HepG2 (cell line): Measurements from ENCODE around the gene TENT5A. TPM values are rescaled to one million over a fixed set of nuclear protein-coding genes. Genes with fewer than 3 reads are reported as not detected.
A peak's percentile ranks its signal among the peaks of the same experiment; 100 is the strongest.

Experiments
- ATAC-seq: fragments of 200-7000 bp; cut with Tn5 transposase; 3 replicates; pipeline ENCODE4 v1.9.1; 2020; ENCODE audit warnings: mild to moderate bottlenecking, moderate library complexity
- BruUV-seq: library from RNA; stranded (reverse); fragments of 400-500 nt; replicated peaks from 2 replicates; lab custom pipeline; 2021; lab: Mats Ljungman, UMichigan
- CTCF ChIA-PET: fragments of 300-600 bp; formaldehyde crosslinking; extraction: SDS; loops from one replicate; lab custom pipeline; 2021; ENCODE audit warnings: low total read pairs, inconsistent platforms, low intra/inter-chr PET ratio; lab: Yijun Ruan, JAX
- POLR2A ChIA-PET: fragments of 350-600 bp; sonication (Branson Sonifier 250); formaldehyde crosslinking; loops from one replicate; lab custom pipeline; 2020; ENCODE audit warnings: antibody characterized with exemption, inconsistent platforms; lab: Yijun Ruan, JAX
- DNase-seq: peaks from one replicate; pipeline ENCODE4 v3.0.0-alpha.2; 2015; ENCODE audit warnings: low spot score
- FAIRE-seq: peaks from 3 replicates; lab custom pipeline; 2011; peaks lifted over from hg19 to GRCh38; lab: Jason Lieb, UNC
- H2AFZ ChIP-seq: one replicate; pipeline ENCODE4 v1.6.1; 2011; ENCODE audit warnings: low read length, inconsistent platforms
- H3K27ac ChIP-seq: fragments of 300-600 bp; 3 replicates; pipeline ENCODE4 v1.8.0; 2011; ENCODE audit warnings: mixed run types, mild to moderate bottlenecking, mixed read lengths, low read length, inconsistent platforms; ENCODE audit not compliant: insufficient read depth; ENCODE audit errors: extremely low read length
- H3K27me3 ChIP-seq, 2 experiments: fragments of 200-600 bp in 1 of 2; 2 replicates in 1 of 2; 3 replicates in 1 of 2; pipeline versions ENCODE4 v1.6.0 to v1.8.0; 2011; ENCODE audit warnings: low read length in 2 of 2, mild to moderate bottlenecking in 2 of 2, moderate library complexity in 2 of 2, inconsistent platforms in 1 of 2; ENCODE audit not compliant: insufficient read depth in 2 of 2, control insufficient read depth in 1 of 2
- H3K36me3 ChIP-seq, 2 experiments: fragments of 200-600 bp in 1 of 2; replicated peaks in 1 of 2; 2 replicates in 1 of 2; 3 replicates in 1 of 2; pipeline versions ENCODE4 v1.5.1 to v1.8.0; 2011; ENCODE audit warnings: low read length in 2 of 2, inconsistent platforms in 1 of 2; ENCODE audit not compliant: insufficient read depth in 2 of 2, control insufficient read depth in 1 of 2
- H3K4me1 ChIP-seq: 2 replicates; pipeline ENCODE4 v1.5.1; 2012; ENCODE audit warnings: low read length, inconsistent platforms; ENCODE audit not compliant: insufficient read depth
- H3K4me2 ChIP-seq: 2 replicates; pipeline ENCODE4 v1.6.0; 2011; ENCODE audit warnings: low read depth, low read length, inconsistent platforms
- H3K4me3 ChIP-seq, 3 experiments: fragments of 200-600 bp in 1 of 3; sonication (generic), shearing (Covaris generic) in 1 of 3; replicated peaks in 1 of 3; 2 replicates each; pipeline ENCODE4 v1.5.1; 2011 to 2016; ENCODE audit warnings: low read length in 3 of 3, inconsistent platforms in 2 of 3, low read depth in 2 of 3, mild to moderate bottlenecking in 2 of 3, control low read depth in 1 of 3, mixed read lengths in 1 of 3; ENCODE audit not compliant: insufficient read depth in 1 of 3
- H3K79me2 ChIP-seq: one replicate; pipeline ENCODE4 v1.6.1; 2011; ENCODE audit warnings: low read length, inconsistent platforms; ENCODE audit not compliant: insufficient read depth
- H3K9ac ChIP-seq: 2 replicates; pipeline ENCODE4 v1.6.0; 2011; ENCODE audit warnings: mild to moderate bottlenecking, low read depth, low read length, inconsistent platforms; ENCODE audit not compliant: insufficient read depth
- H3K9me3 ChIP-seq: 2 replicates; pipeline ENCODE4 v1.5.1; 2012; ENCODE audit warnings: mild to moderate bottlenecking, low read length
- H4K20me1 ChIP-seq: 2 replicates; pipeline ENCODE4 v1.6.0; 2011; ENCODE audit warnings: inconsistent platforms, mild to moderate bottlenecking, low read length, moderate library complexity; ENCODE audit not compliant: insufficient read depth
- EP300 ChIP-seq, 3 experiments: sonication (generic) in 1 of 3; formaldehyde crosslinking in 1 of 3; IDR thresholded peaks; 2 replicates each; pipeline versions ENCODE4 v1.5.1 to v1.6.1; 2011 to 2020; ENCODE audit warnings: low read depth in 2 of 3, low read length in 2 of 3, borderline replicate concordance in 1 of 3, improper control_type of control experiment in 1 of 3, mild to moderate bottlenecking in 1 of 3, missing genetic modification reagents in 1 of 3, moderate library complexity in 1 of 3
- NR3C1 ChIP-seq: sonication (generic); formaldehyde crosslinking; IDR thresholded peaks from 2 replicates; pipeline ENCODE4 v1.4.0; 2020; ENCODE audit warnings: missing genetic modification reagents
- SNAI1 ChIP-seq: sonication (generic); formaldehyde crosslinking; IDR thresholded peaks from 2 replicates; pipeline ENCODE4 v1.5.0; 2020; ENCODE audit warnings: mild to moderate bottlenecking, missing genetic modification reagents, borderline replicate concordance
- TP53 ChIP-seq: sonication (generic); formaldehyde crosslinking; conservative IDR thresholded peaks from 2 replicates; pipeline ENCODE4 v1.4.0; 2020; ENCODE audit warnings: missing genetic modification reagents
- ZNF788 ChIP-seq: sonication (generic); formaldehyde crosslinking; IDR thresholded peaks from 2 replicates; pipeline ENCODE4 v1.5.0; 2020; ENCODE audit warnings: mild to moderate bottlenecking, missing genetic modification reagents, borderline replicate concordance
- WGBS: methylation state at CpG from one replicate; pipeline ENCODE4 v1.1.6; 2017; ENCODE audit warnings: low lambda C conversion rate; 5-methylcytosine and 5-hydroxymethylcytosine counted together
- in situ Hi-C: cut with HindIII; loops from 2 replicates; pipeline ENCODE4 v1.10.0; 2017; ENCODE audit warnings: low pct_unique_long_range_greater_than_20kb; ENCODE audit not compliant: extremely low pct_ligation_motif_present
- intact Hi-C: fragments of 100-400 bp; cut with micrococcal nuclease; formaldehyde crosslinking; loops from one replicate; pipeline ENCODE4 v1.10.0; 2022; ENCODE audit not compliant: unreplicated experiment
- polyA plus RNA-seq, 8 experiments: library from polyadenylated mRNA; depleted of rRNA in 3 of 8; stranded (reverse) in 7 of 8; unstranded in 1 of 8; fragments of >200 nt; fragmentation: Illumina TruSeq in 4 of 8; extraction: Trizol in 4 of 8; gene quantifications; 2 replicates each; pipeline versions ENCODE4 v1.2.1 to v1.2.3, GENCODE V29; 2011 to 2016; ENCODE audit warnings: low read depth in 4 of 8, missing spikeins in 1 of 8, mixed read lengths in 1 of 8; ENCODE audit not compliant: insufficient read depth in 1 of 8
- total RNA-seq, 5 experiments: library from RNA; depleted of rRNA; stranded (reverse); fragments of >200 nt; fragmentation: Illumina TruSeq; extraction: Trizol; gene quantifications; 2 replicates each; pipeline ENCODE4 v1.2.3, GENCODE V29; 2016; ENCODE audit warnings: low read depth in 1 of 5
- TF ChIP-seq, protein P1 (sequence below): sonication (generic); formaldehyde crosslinking; conservative IDR thresholded peaks from 2 replicates; pipeline ENCODE4 v1.4.0; 2020; ENCODE audit warnings: missing genetic modification reagents

TENT5A gene
- total and polyA plus RNA-seq, 2 of the 13 experiments (the other 11 are each of a cell fraction or from before 2014, with no cell fraction given) = 8.0 to 13.8 TPM

DNA sequence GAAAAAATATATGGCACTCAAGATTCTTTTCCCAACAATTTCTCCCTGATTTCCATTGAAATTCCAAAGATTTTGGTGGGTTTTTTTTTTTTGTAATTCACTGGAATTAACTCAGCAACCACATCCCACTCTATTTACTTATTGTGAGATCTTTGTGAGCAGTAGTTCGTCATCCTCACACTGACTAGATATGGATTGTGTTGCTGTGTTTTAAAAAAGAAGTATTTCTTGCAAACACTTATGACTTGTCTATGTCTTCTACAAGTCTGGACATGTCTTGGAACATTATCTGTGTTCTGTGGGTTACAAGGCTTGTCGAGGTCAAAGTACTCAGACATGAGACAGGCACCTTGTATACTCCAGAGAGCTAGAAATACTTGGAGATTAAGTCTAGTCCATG is 7.3 kb upstream of the TENT5A start:
- Histone ChIP-seq H3K27ac (no peak overlapping the region), H3K4me3 (no peak overlapping the region), H2AFZ (no peak overlapping the region), H3K9me3 (no peaks in the 10 kb centered on the region), H3K4me1 (peaks cover 67% of the 10 kb centered on the region), H3K27me3 (no peaks in the 10 kb centered on the region), H3K79me2 (no peaks in the 10 kb centered on the region), H3K9ac (no peak overlapping the region), H4K20me1 (no peaks in the 10 kb centered on the region), H3K36me3 (no peaks in the 10 kb centered on the region), H3K4me2 (no peak overlapping the region)
- FAIRE-seq (no peak), DNase-seq (no peak), ATAC-seq (no peak)
- intact Hi-C loops (loop anchor here (10.0 kb wide), 1 partner anchor 375 kb away; no protein-coding TSS in a partner anchor), in situ Hi-C loops (no loop called here)
- WGBS = 48% methylated on average over 2 of the region's 2 CpGs
- TF ChIP-seq TP53 (CRISPR knock-in tag) (peak; percentile 98), SNAI1 (CRISPR knock-in tag) (no peak), EP300 (IDR thresholded peaks at IDR 0.05; ENCODE audit: low read depth in 2 of 2, low read length in 2 of 2) (0 out of 4 replicates have a peak, but pooled peaks of 1 of the 2 experiments have one; percentile 13), EP300 (CRISPR knock-in tag; IDR thresholded peaks at IDR 0.05; ENCODE audit: borderline replicate concordance) (no peak)
- CTCF ChIA-PET = no interaction called here
- no TSS peak for BruUV-seq
- POLR2A ChIA-PET = no interaction called here

DNA sequence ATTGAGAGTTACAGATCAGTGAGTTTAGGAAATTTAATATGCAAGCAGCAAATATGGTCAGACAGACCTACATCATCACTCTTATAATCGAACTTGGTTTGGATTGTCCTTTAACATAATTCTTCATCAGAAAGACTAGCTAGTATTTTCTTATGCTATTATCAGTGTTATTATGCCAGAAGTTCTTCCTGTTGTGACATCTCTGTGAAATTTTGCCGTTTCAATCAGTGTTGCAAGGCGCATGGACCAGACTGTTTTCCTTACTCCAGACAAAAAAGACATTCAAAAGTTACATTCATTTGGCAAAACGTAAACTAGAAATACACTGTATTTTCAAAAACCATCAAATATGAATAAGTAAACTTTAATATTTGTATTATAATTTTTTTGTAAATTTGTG is 5.7 kb upstream of the TENT5A start:
- BruUV-seq = no TSS peak
- no peak for DNase-seq

More for the DNA sequence above, 5.7 kb upstream of the TENT5A start:
- intact Hi-C loops = loop anchor here (10.0 kb wide), 1 partner anchor 373 kb away; no protein-coding TSS in a partner anchor
- no peak overlapping the region for H2AFZ ChIP-seq
- H4K20me1 ChIP-seq = no peaks in the 10 kb centered on the region
- no peak for ATAC-seq
- ChIA-PET POLR2A (no interaction called here), CTCF (no interaction called here)
- peaks cover 63% of the 10 kb centered on the region for H3K4me1 ChIP-seq
- H3K36me3 ChIP-seq = no peaks in the 10 kb centered on the region
- no peaks in the 10 kb centered on the region for H3K9me3 ChIP-seq
- no peak overlapping the region for H3K4me3 ChIP-seq
- H3K9ac ChIP-seq = no peak overlapping the region
- no peak overlapping the region for H3K4me2 ChIP-seq
- no peaks in the 10 kb centered on the region for H3K79me2 ChIP-seq
- no peaks in the 10 kb centered on the region for H3K27me3 ChIP-seq
- no peak for FAIRE-seq
- H3K27ac ChIP-seq = no peak overlapping the region
- TF ChIP-seq ZNF788 (CRISPR knock-in tag) = no peak
- TF ChIP-seq NR3C1 (CRISPR knock-in tag) = no peak
- TF ChIP-seq, protein P1, sequence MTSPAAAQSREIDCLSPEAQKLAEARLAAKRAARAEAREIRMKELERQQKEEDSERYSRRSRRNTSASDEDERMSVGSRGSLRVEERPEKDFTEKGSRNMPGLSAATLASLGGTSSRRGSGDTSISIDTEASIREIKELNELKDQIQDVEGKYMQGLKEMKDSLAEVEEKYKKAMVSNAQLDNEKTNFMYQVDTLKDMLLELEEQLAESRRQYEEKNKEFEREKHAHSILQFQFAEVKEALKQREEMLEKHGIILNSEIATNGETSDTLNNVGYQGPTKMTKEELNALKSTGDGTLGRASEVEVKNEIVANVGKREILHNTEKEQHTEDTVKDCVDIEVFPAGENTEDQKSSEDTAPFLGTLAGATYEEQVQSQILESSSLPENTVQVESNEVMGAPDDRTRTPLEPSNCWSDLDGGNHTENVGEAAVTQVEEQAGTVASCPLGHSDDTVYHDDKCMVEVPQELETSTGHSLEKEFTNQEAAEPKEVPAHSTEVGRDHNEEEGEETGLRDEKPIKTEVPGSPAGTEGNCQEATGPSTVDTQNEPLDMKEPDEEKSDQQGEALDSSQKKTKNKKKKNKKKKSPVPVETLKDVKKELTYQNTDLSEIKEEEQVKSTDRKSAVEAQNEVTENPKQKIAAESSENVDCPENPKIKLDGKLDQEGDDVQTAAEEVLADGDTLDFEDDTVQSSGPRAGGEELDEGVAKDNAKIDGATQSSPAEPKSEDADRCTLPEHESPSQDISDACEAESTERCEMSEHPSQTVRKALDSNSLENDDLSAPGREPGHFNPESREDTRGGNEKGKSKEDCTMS (CRISPR knock-in tag) = no peak
- WGBS = 84% methylated on average over 4 of the region's 4 CpGs
- in situ Hi-C loops = no loop called here
